ENCODE results near the gene STRIT1. TPM values are rescaled to one million over a fixed set of nuclear protein-coding genes. Genes with fewer than 3 reads are reported as not detected.
A peak's percentile ranks its signal among the peaks of the same experiment; 100 is the strongest.

Gene STRIT1
- total and polyA plus RNA-seq, 2 of the 4 experiments (the other 2 are of a cell fraction), result not detected

DNA sequence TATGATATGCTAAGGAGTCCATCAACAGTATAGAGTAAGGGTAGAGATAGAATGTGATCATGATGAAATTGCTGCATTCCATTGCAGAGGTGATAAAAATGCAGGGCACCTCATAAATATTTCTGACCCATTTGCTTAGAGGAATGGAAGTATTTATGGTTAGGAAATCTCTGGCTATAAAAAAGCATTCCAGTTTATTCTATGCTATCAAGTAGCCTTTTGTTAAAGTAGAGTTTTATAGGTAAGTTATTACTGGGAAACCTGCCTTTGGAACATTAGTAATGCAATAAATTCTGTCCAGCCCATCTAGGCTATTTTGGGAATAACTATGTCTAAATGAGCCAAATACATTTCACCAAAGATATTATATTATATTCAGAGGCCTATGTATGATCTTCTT is 19.8 kb upstream of the STRIT1 start:
- H3K14ac ChIP-seq (replicated peaks; ENCODE audit: low read depth, low read length), result 0 out of 2 replicates have a peak overlapping the region, but pooled peaks have one; percentile 59
- no peaks in the 10 kb centered on the region for H3K79me1 ChIP-seq (ENCODE audit: low read depth in 1 of 2, low read length in 2 of 2)
- no peak overlapping the region for H2BK15ac ChIP-seq (ENCODE audit: low read depth, low read length)
- H4K8ac ChIP-seq (ENCODE audit: low read depth in 2 of 2, low read length in 2 of 2), result no peak overlapping the region
- no peaks in the 10 kb centered on the region for H3K9me1 ChIP-seq (ENCODE audit: insufficient read depth, low read length)
- no peak overlapping the region; the same call in 1 of the 2 replicates for H4K5ac ChIP-seq (ENCODE audit: low read depth, low read length)
- no peak overlapping the region for H2AK9ac ChIP-seq (replicated peaks; ENCODE audit: low read depth, low read length, poor library complexity)
- DNase-seq (no peak), ATAC-seq (ENCODE audit: low read depth) (no peak; the same call in 1 of the 2 replicates)
- H3K56ac ChIP-seq (ENCODE audit: extremely low read depth, insufficient read depth, low read length), result no peak overlapping the region
- H3K23ac ChIP-seq (ENCODE audit: low read depth, low read length), result no peak overlapping the region
- ChIA-PET CTCF (no interaction called here), POLR2A (ENCODE audit: unreplicated experiment) (no interaction called here)
- dilution Hi-C loops (cut with HindIII; ENCODE audit: low sequenced_read_pairs, unreplicated experiment) (no loop called here), intact Hi-C loops (cut with micrococcal nuclease) (no loop called here), in situ Hi-C loops (cut with MboI; ENCODE audit: low sequenced_read_pairs) (loop anchor here (10.0 kb wide), 1 partner anchor 358 kb away; no protein-coding TSS in a partner anchor)
- TF ChIP-seq, protein P1, sequence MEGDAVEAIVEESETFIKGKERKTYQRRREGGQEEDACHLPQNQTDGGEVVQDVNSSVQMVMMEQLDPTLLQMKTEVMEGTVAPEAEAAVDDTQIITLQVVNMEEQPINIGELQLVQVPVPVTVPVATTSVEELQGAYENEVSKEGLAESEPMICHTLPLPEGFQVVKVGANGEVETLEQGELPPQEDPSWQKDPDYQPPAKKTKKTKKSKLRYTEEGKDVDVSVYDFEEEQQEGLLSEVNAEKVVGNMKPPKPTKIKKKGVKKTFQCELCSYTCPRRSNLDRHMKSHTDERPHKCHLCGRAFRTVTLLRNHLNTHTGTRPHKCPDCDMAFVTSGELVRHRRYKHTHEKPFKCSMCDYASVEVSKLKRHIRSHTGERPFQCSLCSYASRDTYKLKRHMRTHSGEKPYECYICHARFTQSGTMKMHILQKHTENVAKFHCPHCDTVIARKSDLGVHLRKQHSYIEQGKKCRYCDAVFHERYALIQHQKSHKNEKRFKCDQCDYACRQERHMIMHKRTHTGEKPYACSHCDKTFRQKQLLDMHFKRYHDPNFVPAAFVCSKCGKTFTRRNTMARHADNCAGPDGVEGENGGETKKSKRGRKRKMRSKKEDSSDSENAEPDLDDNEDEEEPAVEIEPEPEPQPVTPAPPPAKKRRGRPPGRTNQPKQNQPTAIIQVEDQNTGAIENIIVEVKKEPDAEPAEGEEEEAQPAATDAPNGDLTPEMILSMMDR (conservative IDR thresholded peaks at IDR 0.05; ENCODE audit: low read depth, low read length), result no peak
- H4K91ac ChIP-seq (ENCODE audit: insufficient read depth, low read depth, low read length), result no peak overlapping the region
- H2AK5ac ChIP-seq (ENCODE audit: low read depth, low read length), result no peak overlapping the region
- peaks cover 3% of the 10 kb centered on the region; the same call in 1 of the 2 replicates for H3K4me1 ChIP-seq (ENCODE audit: control insufficient read depth, insufficient read depth, low read length)
- no peak overlapping the region for H2BK120ac ChIP-seq (ENCODE audit: low read depth, low read length)
- no peaks in the 10 kb centered on the region for H3K9me3 ChIP-seq (ENCODE audit: control insufficient read depth, insufficient read depth, low read length)
- no peaks in the 10 kb centered on the region for H3K27me3 ChIP-seq (ENCODE audit: control insufficient read depth, insufficient read depth, low read length)
- no peak overlapping the region for H2BK20ac ChIP-seq (ENCODE audit: low read depth, low read length)
- H3K4ac ChIP-seq (ENCODE audit: low read depth, low read length), result no peak overlapping the region
- H2AFZ ChIP-seq (replicated peaks; ENCODE audit: low read length, poor library complexity), result no peak overlapping the region
- no peak overlapping the region for H3K4me2 ChIP-seq (ENCODE audit: low read depth, low read length)
- BruUV-seq (replicated peaks), result no TSS peak
- no peak overlapping the region for H3K9ac ChIP-seq (ENCODE audit: low read depth, low read length)
- H3K36me3 ChIP-seq (ENCODE audit: control insufficient read depth, insufficient read depth, low read length), result no peaks in the 10 kb centered on the region
- no peaks in the 10 kb centered on the region for H4K20me1 ChIP-seq (ENCODE audit: insufficient read depth, low read length)
- H3K27ac ChIP-seq (ENCODE audit: insufficient read depth, low read length), result no peak overlapping the region
- H2BK5ac ChIP-seq (ENCODE audit: low read depth, low read length, poor library complexity, severe bottlenecking), result no peak overlapping the region
- H3K4me3 ChIP-seq (ENCODE audit: insufficient read depth, low read depth, low read length), result no peak overlapping the region
- H3K18ac ChIP-seq (ENCODE audit: low read depth, low read length), result peak overlapping the region; percentile 40
